A673 (cell line): Measurements from ENCODE around the gene ERBB3.

ENCODE experiments used
- CTCF ChIP-seq: fragments of 300-800, 200-600 bp; sonication (generic); conservative IDR thresholded peaks from 2 replicates; pipeline ENCODE4 v1.5.1; 2017; ENCODE audit warnings: low read depth, mild to moderate bottlenecking, antibody characterized with exemption, low read length, moderate library complexity, mixed read lengths
- EZH2 ChIP-seq: fragments of 200-600 bp; sonication (generic); IDR thresholded peaks from 2 replicates; pipeline ENCODE4 v1.6.1; 2017; ENCODE audit warnings: borderline replicate concordance, low read depth, mild to moderate bottlenecking, mixed read lengths, antibody characterized with exemption, low read length; ENCODE audit not compliant: poor library complexity, severe bottlenecking

- TF ChIP-seq CTCF (no peak), EZH2 (no peak)
These were observed 6.6 kb downstream of the ERBB3 start for GRCh38 chr12:56086608-56087007.
